Fibroblast of pulmonary artery (primary cell): ENCODE data around the gene GRK3.
"Not testable (repeated sequence)": the region's sequence is repeated elsewhere in the genome, so short reads cannot be mapped to it uniquely, and the experiment has no call there.

Experiments
- DNase-seq: peaks from one replicate; pipeline ENCODE4 v3.0.0-alpha.2; 2010; ENCODE audit warnings: low read depth
- H3K4me3 ChIP-seq: replicated peaks from 2 replicates; pipeline ENCODE4 v1.5.1; 2011; ENCODE audit warnings: low read depth, mild to moderate bottlenecking, control low read depth, low read length, moderate library complexity
- TF ChIP-seq, protein P1 (sequence below): IDR thresholded peaks from 2 replicates; pipeline ENCODE4 v1.5.1; 2011; ENCODE audit warnings: mild to moderate bottlenecking, control low read depth, low read length, inconsistent platforms; ENCODE audit errors: missing control alignments

The GRK3 gene

DNA sequence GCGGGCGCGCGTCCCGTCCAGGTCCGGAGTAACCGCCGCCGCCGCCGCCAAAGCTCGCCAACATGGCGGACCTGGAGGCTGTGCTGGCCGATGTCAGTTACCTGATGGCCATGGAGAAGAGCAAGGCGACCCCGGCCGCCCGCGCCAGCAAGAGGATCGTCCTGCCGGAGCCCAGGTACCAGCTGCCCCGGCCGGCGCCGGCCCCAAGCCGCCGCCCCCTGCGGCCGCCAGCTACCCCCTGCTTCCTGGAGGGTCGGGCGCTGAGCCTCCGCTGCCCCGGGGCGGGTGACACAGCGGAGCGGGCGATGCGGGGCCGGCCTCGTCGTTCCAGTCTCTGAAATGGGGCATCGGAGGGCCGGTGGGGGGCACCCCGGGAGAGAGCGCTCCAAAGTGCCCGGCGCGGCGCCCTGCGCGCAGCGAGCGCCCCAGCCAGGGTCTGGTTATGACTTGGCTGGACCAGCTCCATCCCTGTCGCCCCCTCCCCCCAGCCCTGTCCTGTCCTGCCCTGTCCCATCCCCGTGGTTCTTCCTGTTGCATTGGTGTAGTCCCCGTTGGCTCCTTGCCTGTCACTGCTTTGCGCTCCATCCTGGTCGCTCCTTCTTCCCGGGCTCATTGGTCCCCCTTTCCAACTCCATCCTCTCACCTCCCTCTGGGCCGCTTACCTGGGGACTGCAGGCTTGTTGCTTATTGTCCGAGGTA is 653 bp downstream of the GRK3 start:
- TF ChIP-seq, protein P1, sequence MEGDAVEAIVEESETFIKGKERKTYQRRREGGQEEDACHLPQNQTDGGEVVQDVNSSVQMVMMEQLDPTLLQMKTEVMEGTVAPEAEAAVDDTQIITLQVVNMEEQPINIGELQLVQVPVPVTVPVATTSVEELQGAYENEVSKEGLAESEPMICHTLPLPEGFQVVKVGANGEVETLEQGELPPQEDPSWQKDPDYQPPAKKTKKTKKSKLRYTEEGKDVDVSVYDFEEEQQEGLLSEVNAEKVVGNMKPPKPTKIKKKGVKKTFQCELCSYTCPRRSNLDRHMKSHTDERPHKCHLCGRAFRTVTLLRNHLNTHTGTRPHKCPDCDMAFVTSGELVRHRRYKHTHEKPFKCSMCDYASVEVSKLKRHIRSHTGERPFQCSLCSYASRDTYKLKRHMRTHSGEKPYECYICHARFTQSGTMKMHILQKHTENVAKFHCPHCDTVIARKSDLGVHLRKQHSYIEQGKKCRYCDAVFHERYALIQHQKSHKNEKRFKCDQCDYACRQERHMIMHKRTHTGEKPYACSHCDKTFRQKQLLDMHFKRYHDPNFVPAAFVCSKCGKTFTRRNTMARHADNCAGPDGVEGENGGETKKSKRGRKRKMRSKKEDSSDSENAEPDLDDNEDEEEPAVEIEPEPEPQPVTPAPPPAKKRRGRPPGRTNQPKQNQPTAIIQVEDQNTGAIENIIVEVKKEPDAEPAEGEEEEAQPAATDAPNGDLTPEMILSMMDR, result no peak
- peak overlapping the region; percentile 54 for H3K4me3 ChIP-seq
- DNase-seq, result no peak

DNA sequence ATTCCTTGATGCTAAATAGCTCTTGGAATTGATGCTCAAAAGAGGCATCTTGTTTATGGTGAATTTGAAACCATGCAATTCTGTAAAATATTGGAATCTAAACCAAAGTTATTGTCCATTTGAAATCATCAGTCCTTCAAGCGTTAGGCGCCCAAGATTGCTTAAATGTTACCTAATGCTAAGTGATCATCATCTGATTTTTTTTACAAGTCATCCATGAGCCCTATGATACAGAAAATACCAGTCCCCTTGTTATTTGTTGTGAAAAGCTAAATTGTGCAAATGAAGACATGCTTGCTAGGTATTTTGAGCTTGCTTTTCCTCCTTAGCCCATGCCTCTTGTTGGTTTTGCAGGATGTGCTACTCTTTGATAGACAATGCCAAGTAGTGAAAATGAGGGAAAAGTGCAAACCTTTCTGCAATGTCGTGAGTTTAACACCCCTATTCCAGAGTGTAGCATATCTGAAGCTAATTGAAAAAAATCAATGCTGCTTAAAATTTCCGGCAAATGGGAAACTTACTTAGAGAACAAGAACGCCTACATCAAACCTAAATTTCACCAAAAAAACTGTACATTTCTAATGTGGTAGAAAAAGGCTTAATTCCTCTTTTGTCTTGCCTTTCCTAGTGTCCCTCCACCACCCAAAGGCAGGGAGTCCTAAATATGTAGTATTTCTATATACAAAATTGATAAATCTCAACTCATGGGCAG is 1.9 kb downstream of the GRK3 start:
- no peak for DNase-seq
- H3K4me3 ChIP-seq, result no peak overlapping the region
- TF ChIP-seq, protein P1, result no peak

DNA sequence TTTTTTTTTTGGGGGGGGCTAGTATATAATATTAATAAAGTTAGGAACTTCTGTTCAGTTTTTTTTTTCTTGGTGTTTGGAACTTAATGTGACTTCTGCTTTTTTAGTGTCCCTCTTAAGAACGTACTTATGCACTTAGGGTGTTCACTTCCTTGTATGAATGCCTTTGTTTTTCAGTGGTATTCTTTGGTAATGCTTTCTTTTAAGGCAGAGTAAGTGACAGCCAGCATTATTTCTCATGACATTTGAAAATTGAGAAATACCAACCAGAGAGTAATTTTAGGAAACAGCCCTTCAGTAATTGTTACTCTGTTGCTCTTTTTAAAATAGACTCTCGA is 2.4 kb downstream of the GRK3 start:
- TF ChIP-seq, protein P1, result no peak
- H3K4me3 ChIP-seq, result no peak overlapping the region
- no peak for DNase-seq

DNA sequence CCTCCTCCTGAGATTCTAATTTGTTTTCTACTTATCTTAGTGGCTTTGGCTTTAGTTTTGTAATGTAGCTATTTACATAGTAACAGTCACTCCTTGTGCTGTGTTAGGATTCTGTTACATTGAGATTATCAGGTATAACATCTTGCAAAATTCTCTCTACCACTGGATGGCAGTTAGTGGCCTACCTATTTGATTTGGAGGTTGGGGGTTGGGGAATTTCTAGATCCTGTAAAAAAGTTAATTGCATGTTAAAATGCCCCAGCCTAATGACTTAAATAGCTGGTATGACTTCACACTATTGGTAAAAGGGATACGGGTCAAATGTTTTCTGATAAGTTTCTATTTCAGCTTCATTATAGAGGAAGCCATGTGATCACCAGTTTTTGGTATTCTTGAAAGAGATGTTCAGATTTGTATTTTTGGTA is 2.8 kb downstream of the GRK3 start:
- no peak overlapping the region for H3K4me3 ChIP-seq
- no peak for DNase-seq
- TF ChIP-seq, protein P1, result no peak

DNA sequence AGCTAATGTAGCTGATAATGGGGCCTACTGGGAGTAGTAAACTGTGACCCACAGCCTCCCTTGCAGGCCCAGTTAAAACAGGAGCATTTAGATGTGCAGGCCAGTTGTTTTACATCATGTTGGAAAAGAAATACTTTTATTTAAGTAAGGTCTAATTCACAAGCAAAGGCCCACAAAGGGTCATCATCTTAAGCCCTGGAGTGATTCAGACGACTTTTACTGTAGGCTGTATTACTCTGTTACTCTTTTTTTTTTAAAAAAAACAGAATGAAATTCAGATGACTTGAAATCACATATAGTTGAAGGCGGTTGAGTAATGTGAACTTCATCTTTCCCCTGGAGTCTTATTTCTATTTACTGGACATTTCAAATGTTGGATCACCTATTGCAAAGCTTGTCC is 3.6 kb downstream of the GRK3 start:
- not testable (repeated sequence) for DNase-seq, H3K4me3 ChIP-seq

DNA sequence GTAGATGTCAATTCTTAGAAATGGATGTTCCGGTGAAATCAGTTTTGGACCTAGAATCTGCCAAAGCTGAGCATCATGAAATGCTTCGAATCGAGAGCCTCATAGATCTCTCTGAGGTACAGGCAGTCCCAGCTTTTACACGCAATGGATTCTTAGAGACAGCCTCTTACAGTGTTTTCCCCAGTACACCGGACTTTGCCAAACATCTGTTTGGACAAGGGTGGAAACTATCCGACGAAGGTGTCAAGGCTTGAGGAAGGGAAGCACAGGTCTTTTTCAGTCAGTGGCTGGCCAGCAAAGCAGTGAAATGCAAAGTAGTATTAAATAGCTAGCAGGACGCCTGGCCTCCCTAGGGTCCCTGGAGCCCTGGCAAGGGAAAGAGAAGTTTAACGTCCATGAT is 4.9 kb downstream of the GRK3 start:
- DNase-seq, result no peak
- H3K4me3 ChIP-seq, result no peak overlapping the region
- TF ChIP-seq, protein P1, result no peak

DNA sequence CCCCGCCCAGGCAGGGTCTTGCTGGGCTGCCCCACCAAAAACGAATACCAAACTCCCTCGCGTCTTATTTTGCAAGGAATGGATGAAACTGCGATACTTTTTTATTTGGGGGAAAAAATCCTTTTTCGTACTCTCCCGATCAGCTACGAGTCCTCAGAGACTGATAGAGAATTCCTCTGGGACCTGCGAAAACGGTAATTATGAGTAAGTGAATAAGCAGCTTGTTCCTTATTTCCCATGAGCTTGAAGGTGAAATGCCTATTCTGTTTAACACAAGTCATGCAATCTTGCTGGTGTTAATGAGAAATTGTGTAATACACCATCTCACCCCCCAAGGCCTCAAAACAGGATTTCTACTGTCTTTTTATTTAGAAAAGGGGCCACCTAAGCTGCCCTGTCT is 5.5 kb downstream of the GRK3 start:
- DNase-seq, result no peak
- TF ChIP-seq, protein P1, result no peak
- H3K4me3 ChIP-seq, result no peak overlapping the region
